DND-41 (cell line): ENCODE data around the gene HTRA1.

Experiments used
- CTCF ChIP-seq: IDR thresholded peaks from 2 replicates; pipeline ENCODE4 v1.5.1; 2012; ENCODE audit warnings: borderline replicate concordance, low read length, moderate library complexity, mild to moderate bottlenecking; ENCODE audit not compliant: poor library complexity, severe bottlenecking; ENCODE audit errors: extremely low read depth
- EZH2 ChIP-seq: IDR thresholded peaks from 3 replicates; pipeline ENCODE4 v1.6.1; 2012; ENCODE audit warnings: borderline replicate concordance, low read depth, mild to moderate bottlenecking, moderate library complexity, low read length, inconsistent platforms; ENCODE audit not compliant: severe bottlenecking

DNA sequence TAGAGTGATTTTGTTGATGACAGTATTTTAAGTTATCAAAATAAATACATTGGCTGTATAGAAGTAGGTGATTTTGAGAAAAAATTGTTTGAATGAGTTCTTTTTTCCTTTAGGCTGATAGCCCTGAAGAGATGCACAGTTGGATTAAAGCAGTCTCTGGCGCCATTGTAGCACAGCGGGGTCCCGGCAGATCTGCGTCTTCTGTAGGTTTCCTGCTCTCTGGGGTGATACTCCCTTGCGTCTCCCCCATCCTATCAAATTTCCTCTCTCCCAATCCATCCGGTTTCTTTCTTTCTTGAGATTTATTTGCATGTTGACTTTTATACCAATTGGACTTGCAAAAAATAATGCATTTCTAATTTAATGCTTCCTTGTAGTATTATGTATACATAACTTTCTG, 34.5 kb upstream of the HTRA1 start:
- TF ChIP-seq EZH2, result no peak
- no peak for TF ChIP-seq CTCF
